B cell (primary cell): ENCODE measurements around the gene MARCHF7. TPM values are rescaled to one million over a fixed set of nuclear protein-coding genes. Genes with fewer than 3 reads are reported as not detected.

Source experiments
- ATAC-seq: fragments of 200-7000 bp; cut with Tn5 transposase; one replicate; pipeline ENCODE4 v1.10.0; 2021; ENCODE audit warnings: low read depth, mild to moderate bottlenecking, moderate number of reproducible peaks, moderate library complexity
- CTCF ChIA-PET: fragments of 350-600 bp; sonication (Branson Sonifier 250); formaldehyde crosslinking; loops from one replicate; lab custom pipeline; 2021; ENCODE audit warnings: antibody characterized with exemption, inconsistent platforms; lab: Charles Lee
- POLR2A ChIA-PET: fragments of 350-600 bp; sonication (Branson Sonifier 250); formaldehyde crosslinking; loops from one replicate; lab custom pipeline; 2021; ENCODE audit warnings: antibody characterized with exemption; lab: Charles Lee
- DNase-seq: peaks from one replicate; pipeline ENCODE4 v3.0.0; 2013
- H2AFZ ChIP-seq: 2 replicates; pipeline ENCODE4 v1.6.1; 2012; ENCODE audit warnings: mild to moderate bottlenecking, low read depth, low read length; ENCODE audit not compliant: insufficient read depth, poor library complexity, severe bottlenecking
- H3K27ac ChIP-seq, 2 donors: 1 replicate in 1 of 2; 2 replicates in 1 of 2; pipeline ENCODE4 v1.5.1; 2012 to 2013; ENCODE audit warnings: low read length in 2 of 2, mild to moderate bottlenecking in 2 of 2, moderate library complexity in 1 of 2
- H3K27me3 ChIP-seq, 4 experiments: fragments of 200-600 bp in 1 of 4; sonication (generic) in 1 of 4; replicated peaks in 1 of 4; 1 replicate in 2 of 4; 2 replicates in 2 of 4; pipeline versions ENCODE4 v1.6.1 to v1.7.0; 2013 to 2016; ENCODE audit warnings: low read length in 3 of 4, mild to moderate bottlenecking in 2 of 4, mixed read lengths in 1 of 4, moderate library complexity in 1 of 4; ENCODE audit not compliant: insufficient read depth in 4 of 4, control insufficient read depth in 3 of 4; ENCODE audit errors: control extremely low read depth in 1 of 4
- H3K36me3 ChIP-seq, 2 experiments: replicated peaks in 1 of 2; 1 replicate in 1 of 2; 2 replicates in 1 of 2; pipeline versions ENCODE4 v1.6.1 to v1.7.1; 2013; ENCODE audit warnings: low read length in 1 of 2; ENCODE audit not compliant: insufficient read depth in 2 of 2, control insufficient read depth in 1 of 2; ENCODE audit errors: control extremely low read depth in 1 of 2, extremely low read depth in 1 of 2
- H3K4me1 ChIP-seq, 2 donors: fragments of 200-600 bp in 1 of 2; sonication (generic) in 1 of 2; 1 replicate in 1 of 2; 2 replicates in 1 of 2; pipeline versions ENCODE4 v1.5.1 to v1.6.1; 2013 to 2017; ENCODE audit warnings: low read length in 2 of 2; ENCODE audit not compliant: control insufficient read depth in 2 of 2, insufficient read depth in 2 of 2
- H3K4me2 ChIP-seq: replicated peaks from 2 replicates; pipeline ENCODE3; 2012; ENCODE audit warnings: mild to moderate bottlenecking, low read depth, low read length; ENCODE audit not compliant: poor library complexity, severe bottlenecking
- H3K4me3 ChIP-seq, 5 experiments: fragments of 200-600 bp in 1 of 5; sonication (generic) in 1 of 5; 1 replicate in 3 of 5; 2 replicates in 2 of 5; pipeline versions ENCODE4 v1.5.1 to v1.7.0; 2011 to 2016; ENCODE audit warnings: low read length in 4 of 5, mild to moderate bottlenecking in 4 of 5, low read depth in 2 of 5, control low read depth in 1 of 5, moderate library complexity in 1 of 5; ENCODE audit not compliant: insufficient read depth in 1 of 5; ENCODE audit errors: control extremely low read depth in 1 of 5, extremely low read depth in 1 of 5
- H3K79me2 ChIP-seq: fragments of 200-600 bp; sonication (generic); one replicate; pipeline ENCODE4 v1.6.0; 2016; ENCODE audit warnings: low read length; ENCODE audit not compliant: control insufficient read depth, insufficient read depth
- H3K9ac ChIP-seq: fragments of 200-600 bp; sonication (generic); 2 replicates; pipeline ENCODE4 v1.6.1; 2017; ENCODE audit warnings: mild to moderate bottlenecking, low read length, moderate library complexity
- H3K9me3 ChIP-seq, 3 donors: one replicate each; pipeline versions ENCODE4 v1.6.1 to v1.7.1; 2013; ENCODE audit warnings: low read length in 2 of 3; ENCODE audit not compliant: control insufficient read depth in 2 of 3, insufficient read depth in 1 of 3; ENCODE audit errors: control extremely low read depth in 1 of 3
- H4K20me1 ChIP-seq: 2 replicates; pipeline ENCODE4 v1.6.0; 2012; ENCODE audit warnings: mild to moderate bottlenecking, low read length; ENCODE audit not compliant: insufficient read depth, control insufficient read depth, poor library complexity, severe bottlenecking
- H3K27ac Mint-ChIP-seq: one replicate; pipeline ENCODE4 v1.8.0; 2021; ENCODE audit warnings: mixed read lengths
- H3K27me3 Mint-ChIP-seq: one replicate; pipeline ENCODE4 v1.8.0; 2021; ENCODE audit warnings: mixed read lengths
- H3K4me1 Mint-ChIP-seq: one replicate; pipeline ENCODE4 v1.8.0; 2021; ENCODE audit warnings: mixed read lengths
- H3K4me3 Mint-ChIP-seq: one replicate; pipeline ENCODE4 v1.8.0; 2021; ENCODE audit warnings: mixed read lengths
- H3K9me3 Mint-ChIP-seq: one replicate; pipeline ENCODE4 v1.8.0; 2022; ENCODE audit warnings: mixed read lengths; ENCODE audit not compliant: insufficient read depth
- CTCF ChIP-seq: fragments of 200-600 bp; IDR thresholded peaks from one replicate; pipeline ENCODE4 v1.8.0; 2022; ENCODE audit warnings: antibody characterized with exemption, mild to moderate bottlenecking
- EZH2 ChIP-seq: IDR thresholded peaks from 2 replicates; pipeline ENCODE4 v1.6.1; 2012; ENCODE audit warnings: borderline replicate concordance, low read depth, mild to moderate bottlenecking, moderate library complexity, low read length; ENCODE audit not compliant: insufficient read depth, poor library complexity, severe bottlenecking
- WGBS: methylation state at CpG from one replicate; pipeline ENCODE4 v1.1.5; 2013; ENCODE audit warnings: missing lambda C conversion rate; ENCODE audit not compliant: insufficient coverage; 5-methylcytosine and 5-hydroxymethylcytosine counted together
- intact Hi-C: fragments of 100-400 bp; cut with micrococcal nuclease; formaldehyde crosslinking; loops from one replicate; pipeline ENCODE4 v1.10.0; 2022
- polyA plus RNA-seq: library from polyadenylated mRNA; depleted of rRNA; stranded (reverse); fragments of >200 nt; gene quantifications from 2 replicates; pipeline ENCODE4 v1.2.3, GENCODE V29; 2012
- total RNA-seq, 2 donors: library from RNA; stranded (reverse); fragments of 120-200 nt in 1 of 2; gene quantifications; 1 replicate in 1 of 2; 2 replicates in 1 of 2; pipeline versions ENCODE4 v1.2.3 to v1.2.4, GENCODE V29; 2013 to 2022

MARCHF7 gene
- total and polyA plus RNA-seq, 2 donors (not counting 1 experiment from before 2014, with no cell fraction given) = 55.4 to 109 TPM

- H3K9me3 Mint-ChIP-seq = no peaks in the 10 kb centered on the region
- Histone ChIP-seq H3K4me2 (peak overlapping the region; percentile 2), H3K9ac (no peak overlapping the region), H4K20me1 (peaks cover 87% of the 10 kb centered on the region), H3K4me1 (peaks cover 26 to 37% of the 10 kb centered on the region in 2 donors), H3K27ac (no peak overlapping the region), H2AFZ (no peak overlapping the region), H3K4me3 (no peak overlapping the region), H3K36me3 (peaks cover 15 to 39% of the 10 kb centered on the region in 2 experiments), H3K27me3 (no peaks in the 10 kb centered on the region), H3K9me3 (no peaks in the 10 kb centered on the region), H3K79me2 (peaks cover 95% of the 10 kb centered on the region)
- peak overlapping the region; percentile 3 for H3K4me3 Mint-ChIP-seq
- peaks cover 74% of the 10 kb centered on the region for H3K4me1 Mint-ChIP-seq
- TF ChIP-seq CTCF = no peak
- TF ChIP-seq EZH2 = no peak
- intact Hi-C loops = loop anchor here (10.0 kb wide), 1 partner anchor 48 kb away; no protein-coding TSS in a partner anchor
- WGBS = 100% methylated on average over 1 of the region's 2 CpGs
- ChIA-PET POLR2A (interaction anchor here (0.6 kb wide), 1 partner anchor 12 kb away, joined by 4 read pairs; no protein-coding TSS in a partner anchor), CTCF (no interaction called here)
- no peak for ATAC-seq
- H3K27me3 Mint-ChIP-seq = no peaks in the 10 kb centered on the region
- no peak overlapping the region for H3K27ac Mint-ChIP-seq
- no peak for DNase-seq
Measured at GRCh38 chr2:159716857-159717256, 4.6 kb downstream of the MARCHF7 start.

- H2AFZ ChIP-seq = no peak overlapping the region
- no peak overlapping the region for H3K9ac ChIP-seq
- intact Hi-C loops = no loop called here
- WGBS = 78% methylated on average over 4 of the region's 10 CpGs
- TF ChIP-seq CTCF (no peak), EZH2 (no peak)
- H3K9me3 ChIP-seq = no peaks in the 10 kb centered on the region
- CTCF ChIA-PET = interaction anchor here (0.6 to 0.8 kb wide), 2 partner anchors 389 to 1272 kb away, joined by 3 read pairs; no protein-coding TSS in a partner anchor
- POLR2A ChIA-PET = no interaction called here
- H4K20me1 ChIP-seq = peaks cover 99% of the 10 kb centered on the region
- ATAC-seq (no peak), DNase-seq (no peak)
- peaks cover 100% of the 10 kb centered on the region for H3K79me2 ChIP-seq
- H3K4me1 ChIP-seq = peaks cover 15 to 42% of the 10 kb centered on the region in 2 donors
- H3K9me3 Mint-ChIP-seq = no peaks in the 10 kb centered on the region
- no peak overlapping the region for H3K27ac ChIP-seq
- H3K36me3 ChIP-seq = peaks cover 19 to 33% of the 10 kb centered on the region in 2 experiments
- H3K4me1 Mint-ChIP-seq = peaks cover 78% of the 10 kb centered on the region
- H3K27me3 Mint-ChIP-seq = no peaks in the 10 kb centered on the region
- H3K4me3 ChIP-seq = no peak overlapping the region
- H3K4me2 ChIP-seq = no peak overlapping the region
- H3K4me3 Mint-ChIP-seq = no peak overlapping the region
- H3K27me3 ChIP-seq = no peaks in the 10 kb centered on the region
- no peak overlapping the region for H3K27ac Mint-ChIP-seq
Measured at GRCh38 chr2:159720676-159721075, 8.4 kb downstream of the MARCHF7 start.
